Stimulated activated CD4-positive, alpha-beta T cell treated with anti-CD3 and anti-CD28 coated beads, Interleukin-1b, Interleukin-23, amount 100 ng/mL, for 24 hours (primary cell): ENCODE measurements around the gene CREG1.

Experiments
- DNase-seq, 4 experiments: peaks; one replicate each; pipeline ENCODE4 v3.0.0-alpha.2; 2020; ENCODE audit warnings: low read depth in 4 of 4, low spot score in 1 of 4

The CREG1 gene

DNA sequence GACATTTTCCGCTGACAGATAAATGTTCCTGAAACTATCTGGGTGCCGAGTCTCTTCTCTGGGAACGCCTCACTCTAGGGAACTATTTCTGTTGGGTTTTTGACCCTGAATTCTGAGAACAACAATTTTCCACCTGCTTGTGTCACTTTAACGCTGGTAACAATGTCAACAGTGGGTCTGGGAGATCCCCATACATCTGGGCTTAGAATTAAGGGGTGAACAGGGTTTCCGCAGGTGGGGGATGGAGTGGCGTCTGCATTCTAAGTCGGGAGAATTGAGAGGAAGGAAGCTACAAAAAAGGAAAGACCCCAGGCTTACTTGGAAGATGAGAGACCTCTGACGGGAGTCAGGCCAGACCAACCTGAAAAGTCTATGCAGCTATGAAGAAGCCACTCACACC, 44.0 kb downstream of the CREG1 start:
- DNase-seq: no peak

DNA sequence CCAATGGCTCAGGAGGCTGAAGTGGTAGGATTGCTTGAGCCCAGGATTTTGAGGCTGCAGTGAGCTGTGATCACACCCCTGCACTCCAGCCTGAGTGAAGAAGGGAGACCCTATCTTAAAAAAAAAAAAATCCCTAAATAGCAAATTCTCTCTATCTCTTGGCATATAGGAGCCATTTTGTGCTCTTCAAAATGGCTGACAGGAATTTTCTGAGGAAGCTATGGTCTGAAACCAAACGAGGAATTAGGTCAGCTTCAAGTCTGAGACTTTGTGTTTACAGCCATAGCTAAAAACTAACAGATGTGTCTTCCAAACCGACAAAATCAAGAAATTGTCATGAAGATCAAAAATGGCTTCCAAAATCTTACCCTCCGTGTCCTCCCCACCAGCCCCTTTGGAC, 45.8 kb downstream of the CREG1 start:
- DNase-seq: no peak

- no peak for DNase-seq
These were observed 49.1 kb downstream of the CREG1 start for GRCh38 chr1:167504467-167504827.

GRCh38 chr1:167503626-167504466, 49.7 kb downstream of the CREG1 start:
- DNase-seq: no peak

DNA sequence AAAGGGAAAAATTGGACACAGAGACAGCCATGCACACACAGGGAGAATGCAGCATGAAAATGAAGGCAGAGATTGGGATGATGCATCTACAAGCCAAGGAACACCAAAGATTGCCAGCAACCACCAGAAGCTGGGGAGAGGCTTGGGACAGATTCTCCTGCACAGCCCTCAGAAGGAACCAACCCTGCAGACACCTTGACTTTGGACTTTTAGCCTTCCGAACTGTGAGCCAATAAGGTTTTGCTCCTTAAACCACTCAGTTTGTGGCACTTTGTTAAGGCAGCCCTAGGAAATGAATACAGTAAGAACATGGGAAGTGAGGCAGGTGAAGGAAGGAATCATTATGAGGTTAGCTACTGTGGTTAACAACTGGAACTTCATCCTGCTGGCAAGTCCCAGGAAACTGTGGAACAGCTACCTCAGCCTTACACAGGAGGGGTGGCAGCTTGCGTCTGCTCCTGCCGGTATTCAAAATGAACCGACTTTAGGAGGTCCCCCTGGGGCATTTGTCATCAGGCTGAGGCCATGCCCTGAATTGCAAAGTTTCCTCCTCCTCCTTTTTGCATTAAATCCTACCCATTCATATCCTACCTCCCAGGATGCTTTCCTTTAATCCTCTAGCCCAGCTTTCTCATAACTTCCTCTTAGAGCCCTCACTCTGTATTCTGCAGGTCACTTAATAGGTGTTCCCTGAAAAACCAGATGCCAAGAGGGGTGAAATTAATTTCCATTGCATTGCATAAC, 50.7 kb downstream of the CREG1 start:
- no peak for DNase-seq

- DNase-seq: no peak
These were observed 51.4 kb downstream of the CREG1 start for GRCh38 chr1:167502192-167502551.

GRCh38 chr1:167501515-167502191, 51.9 kb downstream of the CREG1 start:
- DNase-seq: peak in 1 of 4 experiments; percentile 54

DNA sequence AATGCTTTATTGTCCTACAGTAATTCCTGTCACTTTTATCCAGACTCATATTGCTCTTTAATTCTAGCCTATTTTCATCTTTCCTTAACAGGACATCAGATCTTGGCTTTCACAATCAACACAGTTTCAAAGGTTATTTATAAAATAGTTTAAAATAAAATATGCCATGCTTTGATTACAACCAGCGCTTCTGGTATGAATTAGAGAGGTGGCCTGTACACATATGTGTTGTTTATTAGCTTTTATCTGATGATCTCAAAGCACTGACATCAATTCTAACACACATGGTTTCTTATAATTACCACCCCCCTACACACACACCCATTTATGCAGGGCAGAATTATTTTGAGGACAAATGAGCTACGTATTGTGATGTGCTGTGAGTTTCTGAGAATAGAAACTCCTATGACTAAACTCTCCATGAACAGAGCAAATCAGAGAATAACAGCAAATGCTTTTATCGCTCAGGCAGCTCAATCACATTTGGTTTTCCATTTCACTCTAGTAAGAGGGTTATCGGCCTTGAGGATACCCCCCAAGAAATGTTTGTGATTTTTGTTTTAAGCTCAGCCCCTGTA, 53.2 kb downstream of the CREG1 start:
- DNase-seq: no peak

- no peak for DNase-seq
These were observed 53.9 kb downstream of the CREG1 start for GRCh38 chr1:167499664-167500101.

DNA sequence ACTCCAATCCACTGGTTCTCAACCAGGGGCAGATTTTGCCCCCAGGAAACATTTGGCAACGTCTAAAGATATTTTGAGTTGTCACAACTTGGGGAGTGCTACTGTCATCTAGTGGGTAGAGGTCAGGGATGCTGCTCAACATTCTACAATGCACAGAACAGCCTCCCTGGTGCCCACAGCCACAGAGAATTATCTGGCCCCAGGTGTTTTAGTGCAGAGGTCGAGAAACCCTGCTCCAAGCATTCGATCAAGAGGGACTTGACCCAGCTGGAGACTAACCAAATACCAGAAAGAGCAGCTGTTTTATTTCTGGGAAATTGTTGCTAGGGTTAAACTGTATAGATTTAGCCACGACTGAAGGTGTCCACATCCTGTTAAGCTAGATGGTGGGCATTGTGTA, 54.5 kb downstream of the CREG1 start:
- DNase-seq: no peak

DNA sequence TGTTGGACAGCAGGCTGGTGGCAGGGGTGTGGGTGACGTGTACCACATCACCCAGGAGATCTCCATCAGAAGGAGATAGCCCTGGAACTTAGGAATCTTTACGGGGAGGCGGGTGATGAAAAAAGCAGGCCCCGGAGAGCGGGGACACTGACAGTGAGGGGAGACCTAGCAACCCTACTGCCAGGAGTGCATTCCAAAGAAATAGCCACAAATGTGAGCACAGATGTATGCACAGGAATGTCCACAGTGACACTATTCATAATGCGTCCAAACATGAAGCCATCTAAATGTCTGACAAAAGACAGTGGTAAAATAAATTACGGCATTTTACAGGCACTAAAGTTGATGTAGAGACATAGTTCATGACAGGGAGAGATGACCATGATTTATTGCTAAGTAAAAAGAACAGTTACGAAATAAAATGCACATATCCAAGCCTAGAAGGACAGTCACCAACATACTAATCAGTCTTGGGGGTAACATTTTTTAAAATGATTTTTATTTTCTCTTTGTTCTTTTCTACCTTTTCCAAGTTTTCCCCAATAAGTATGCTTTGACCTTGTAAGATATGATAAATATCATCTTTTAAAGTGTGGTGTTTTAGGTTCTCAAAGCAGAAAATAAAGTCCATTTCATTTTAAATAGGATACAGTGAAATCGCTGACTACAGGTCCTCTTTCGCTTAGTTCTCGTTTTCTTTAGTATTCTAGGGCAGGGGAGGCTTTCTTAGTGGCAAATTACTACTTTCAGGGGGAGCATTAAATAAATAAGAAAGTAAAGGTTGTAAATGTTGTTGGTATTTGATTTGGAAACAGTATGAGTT, 56.6 kb downstream of the CREG1 start:
- no peak for DNase-seq

DNA sequence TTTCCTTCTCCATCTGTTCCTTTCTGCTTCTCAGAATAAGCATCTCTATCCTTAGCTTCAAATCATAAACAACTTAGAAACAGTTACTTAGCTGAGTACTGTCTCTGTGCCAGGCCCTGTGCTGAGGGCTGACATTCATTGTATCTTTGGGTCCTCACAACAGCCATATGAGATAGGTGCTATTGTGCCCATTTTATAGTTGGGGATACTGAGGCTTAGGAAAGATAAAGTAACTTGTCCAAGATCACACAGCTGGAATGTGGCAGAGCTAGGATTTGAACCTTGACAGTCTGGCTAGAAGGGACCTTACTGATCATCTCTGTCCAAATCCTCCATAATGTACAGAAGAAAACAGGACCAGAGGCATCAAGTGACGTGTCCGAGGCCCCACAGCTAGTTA, 60.2 kb downstream of the CREG1 start:
- no peak for DNase-seq

DNA sequence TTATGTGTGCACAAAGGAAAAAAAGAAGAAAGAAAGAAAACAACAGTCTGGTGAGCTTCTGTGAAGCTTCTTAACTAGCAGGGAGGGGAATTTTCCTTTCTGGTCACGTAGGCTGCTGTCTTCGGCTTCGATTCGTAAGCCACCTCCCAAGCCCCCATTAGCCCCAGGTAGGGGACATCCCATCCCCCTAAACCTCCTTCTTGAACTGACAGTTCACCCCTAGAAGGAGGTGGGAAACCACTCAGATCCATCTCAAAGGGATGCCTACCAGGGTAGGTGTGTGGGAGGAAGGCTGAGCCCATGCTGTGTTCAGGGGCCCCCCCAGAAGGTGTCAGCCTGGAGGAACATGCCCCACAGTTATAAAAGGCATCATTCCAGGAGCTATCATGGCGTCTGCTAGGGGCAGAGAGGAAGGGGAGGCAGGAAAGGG, 61.1 kb downstream of the CREG1 start:
- no peak for DNase-seq

- no peak for DNase-seq
These were observed 61.7 kb downstream of the CREG1 start for GRCh38 chr1:167491586-167492461.
